GM19452 (cell line): ENCODE measurements around the gene SND1.
"Not testable (repeated sequence)": the region's sequence is repeated elsewhere in the genome, so short reads cannot be mapped to it uniquely, and the experiment has no call there.

Source experiments
- ATAC-seq: cut with Tn5 transposase; IDR thresholded peaks from one replicate; pipeline ENCODE4 v1.9.1; 2021; ENCODE audit not compliant: unreplicated experiment

SND1 gene

DNA sequence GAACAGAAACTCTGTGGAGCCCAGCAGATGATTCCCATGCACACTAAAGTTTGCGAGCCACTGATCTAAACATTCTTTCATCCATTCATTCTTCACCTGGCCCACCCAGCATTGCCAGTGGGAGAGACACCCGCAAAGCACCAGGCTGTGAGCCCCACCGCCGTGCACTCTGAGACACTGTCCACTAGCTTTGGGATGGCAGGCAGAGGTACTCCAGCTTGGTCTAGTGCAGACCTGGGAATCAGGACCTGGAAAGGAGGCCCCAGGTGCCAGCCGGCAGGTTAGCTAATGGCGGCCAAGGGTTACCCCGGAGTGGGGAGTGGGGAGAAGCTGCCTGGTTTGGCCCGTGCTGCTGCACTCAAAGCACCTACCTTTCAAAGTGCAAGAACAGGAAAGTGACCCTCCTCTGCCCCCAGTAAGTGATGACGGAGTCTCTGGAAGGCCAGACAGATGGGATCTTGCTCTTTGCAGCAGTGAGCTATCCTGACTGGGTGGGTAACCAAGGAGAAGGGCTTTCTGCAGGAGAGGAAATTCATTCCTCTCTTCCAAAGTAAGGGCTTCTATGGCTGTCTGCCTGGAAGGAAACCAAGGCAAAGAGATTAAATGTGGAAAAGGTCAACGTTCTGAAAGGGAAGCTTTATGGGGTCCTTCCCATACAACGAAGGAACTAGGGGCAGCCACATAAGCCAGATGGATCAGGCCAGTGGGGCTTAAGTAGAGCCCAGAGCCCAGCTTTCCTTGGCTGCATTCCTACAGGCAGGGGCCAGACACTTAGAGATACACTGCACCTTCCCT is 453.4 kb downstream of the SND1 start:
- no peak for ATAC-seq

DNA sequence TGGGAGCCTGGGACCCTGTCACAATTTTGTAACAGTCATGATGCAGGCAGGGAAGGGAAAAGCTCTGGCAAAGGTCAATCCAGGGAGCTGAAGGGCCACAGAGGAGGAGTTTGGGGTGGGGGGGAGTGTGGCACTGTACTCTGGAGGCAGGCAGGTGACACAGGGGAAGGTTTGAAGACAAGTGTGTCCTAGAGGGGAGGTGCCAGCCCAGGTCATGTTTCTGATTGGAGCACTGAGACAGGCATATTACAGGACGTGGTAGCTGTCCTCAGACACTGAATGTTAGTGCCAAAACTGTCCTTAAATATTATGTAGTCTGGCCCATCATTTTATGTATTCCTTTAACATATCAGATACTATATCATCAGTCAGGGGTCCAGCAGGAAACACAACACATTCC is 454.8 kb downstream of the SND1 start:
- no peak for ATAC-seq

DNA sequence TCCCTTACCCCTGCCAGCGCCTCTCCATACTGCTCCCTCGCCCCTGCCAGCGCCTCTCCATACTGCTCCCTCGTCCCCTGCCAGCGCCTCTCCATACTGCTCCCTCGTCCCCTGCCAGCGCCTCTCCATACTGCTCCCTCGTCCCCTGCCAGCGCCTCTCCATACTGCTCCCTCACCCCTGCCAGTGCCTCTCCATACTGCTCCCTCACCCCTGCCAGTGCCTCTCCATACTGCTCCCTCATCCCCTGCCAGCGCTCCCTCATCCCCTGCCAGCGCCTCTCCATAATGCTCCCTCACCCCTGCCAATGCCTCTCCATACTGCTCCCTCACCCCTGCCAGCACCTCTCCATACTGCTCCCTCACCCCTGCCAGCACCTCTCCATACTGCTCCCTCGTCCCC is 455.5 kb downstream of the SND1 start:
- ATAC-seq: not testable (repeated sequence)

DNA sequence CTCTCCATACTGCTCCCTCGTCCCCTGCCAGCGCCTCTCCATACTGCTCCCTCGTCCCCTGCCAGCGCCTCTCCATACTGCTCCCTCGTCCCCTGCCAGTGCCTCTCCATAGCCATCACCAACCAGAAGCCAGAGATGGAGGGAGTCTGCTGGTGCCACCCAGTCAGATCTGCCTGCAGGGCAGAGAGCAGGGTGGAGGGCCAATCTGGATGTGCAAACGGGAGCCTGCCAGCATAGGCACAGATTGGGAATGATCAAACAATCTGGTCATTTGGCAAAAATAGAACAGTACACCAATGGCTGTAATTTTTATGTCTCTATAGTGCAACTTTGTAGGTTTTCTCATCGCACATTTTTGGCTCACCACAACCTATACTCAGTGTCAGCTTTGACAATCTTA is 456.1 kb downstream of the SND1 start:
- ATAC-seq: no peak

DNA sequence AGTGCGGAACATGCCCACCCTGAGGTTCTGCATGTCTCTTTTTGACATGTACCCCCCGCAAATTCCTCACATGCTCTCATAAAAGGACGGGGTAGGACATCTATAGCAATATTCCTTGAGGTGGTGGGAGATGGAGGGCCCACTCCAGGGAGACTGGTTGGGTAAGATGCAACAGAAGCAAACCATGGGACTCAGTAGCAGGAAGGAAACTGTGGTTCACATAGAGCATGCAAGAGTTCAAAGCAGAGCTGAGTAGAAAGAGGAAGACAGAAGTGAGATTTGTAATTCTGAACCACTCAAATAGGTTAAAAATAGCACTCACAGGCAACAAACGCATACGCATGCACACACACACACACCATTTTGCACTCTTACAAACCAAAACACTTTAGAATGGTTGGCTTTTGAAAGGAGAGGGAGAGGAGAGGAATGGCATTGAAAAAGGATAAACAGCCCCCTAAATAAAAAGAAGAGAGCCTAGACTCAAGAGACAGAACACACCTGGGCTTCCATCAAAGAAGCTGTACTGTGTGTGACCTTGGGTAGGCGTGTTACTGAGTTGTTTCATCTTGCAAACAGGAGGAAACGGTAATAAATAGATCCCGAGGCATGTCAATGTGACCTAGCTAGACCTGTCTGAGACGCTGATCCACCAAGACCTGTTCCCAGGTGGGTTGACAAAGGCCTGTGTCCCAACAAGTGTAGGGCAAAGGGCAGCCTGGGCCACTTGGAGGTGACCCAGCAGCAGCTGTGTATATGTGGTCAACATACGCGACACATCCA is 456.8 kb downstream of the SND1 start:
- ATAC-seq: peak; percentile 87

DNA sequence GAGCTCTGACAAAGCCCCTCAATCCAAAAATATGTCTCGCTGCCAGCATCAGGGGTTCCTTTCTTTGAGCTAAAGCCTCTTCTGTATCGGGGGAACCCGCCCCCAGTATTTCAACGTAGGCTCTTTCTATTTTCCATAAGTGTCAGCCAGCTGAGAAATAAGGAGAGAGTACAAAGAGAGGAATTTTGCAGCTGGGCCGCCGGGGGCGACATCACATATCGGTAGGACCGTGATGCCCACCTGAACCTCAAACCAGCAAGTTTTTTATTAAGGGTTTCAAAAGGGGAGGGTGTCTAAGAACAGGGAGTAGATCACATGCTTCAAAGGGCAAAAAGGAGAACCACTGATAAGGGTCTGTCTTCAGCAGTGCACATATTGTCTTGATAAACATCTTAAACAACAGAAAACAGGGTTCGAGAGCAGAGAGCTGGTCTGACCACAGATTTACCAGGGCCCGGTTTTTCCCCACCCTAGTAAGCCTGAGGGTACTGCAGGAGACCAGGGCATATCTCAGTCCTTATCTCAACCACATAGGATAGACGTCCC is 457.5 kb downstream of the SND1 start:
- ATAC-seq: not testable (repeated sequence)

DNA sequence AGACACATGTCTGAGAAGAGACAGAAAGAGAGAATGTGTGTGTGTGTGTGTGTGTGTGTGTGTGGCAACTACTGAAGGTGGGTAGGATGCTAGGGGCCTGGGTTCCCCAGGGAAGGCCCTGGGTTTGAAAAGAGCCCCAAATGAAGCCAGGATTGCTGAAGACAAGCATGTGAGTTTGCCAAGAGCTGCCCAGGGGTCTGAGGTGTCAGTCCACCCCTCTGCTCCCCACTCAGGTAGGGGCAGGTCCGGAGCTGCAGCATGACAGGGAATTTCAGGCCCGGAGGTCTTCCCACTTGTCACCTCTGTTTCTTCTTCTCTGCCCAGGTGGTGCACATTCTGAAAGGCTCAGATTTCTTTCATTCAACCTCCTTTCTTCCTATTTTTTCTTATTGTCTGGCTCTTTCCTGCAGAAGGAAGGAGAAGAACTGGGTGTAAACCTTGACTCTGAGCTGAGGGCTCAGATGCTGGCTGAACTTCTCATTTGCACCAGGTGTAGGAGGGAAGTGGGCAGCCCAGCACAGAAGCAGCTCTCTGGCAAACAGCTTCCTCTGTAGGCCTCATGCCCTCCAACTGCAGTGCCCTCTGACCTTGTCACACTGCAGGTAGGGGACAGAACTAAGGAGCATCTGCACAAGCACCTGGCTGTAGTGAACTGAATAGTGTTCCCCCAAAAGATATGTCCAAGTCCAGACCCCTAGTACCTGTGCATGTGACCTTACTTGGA is 458.8 kb downstream of the SND1 start:
- no peak for ATAC-seq

DNA sequence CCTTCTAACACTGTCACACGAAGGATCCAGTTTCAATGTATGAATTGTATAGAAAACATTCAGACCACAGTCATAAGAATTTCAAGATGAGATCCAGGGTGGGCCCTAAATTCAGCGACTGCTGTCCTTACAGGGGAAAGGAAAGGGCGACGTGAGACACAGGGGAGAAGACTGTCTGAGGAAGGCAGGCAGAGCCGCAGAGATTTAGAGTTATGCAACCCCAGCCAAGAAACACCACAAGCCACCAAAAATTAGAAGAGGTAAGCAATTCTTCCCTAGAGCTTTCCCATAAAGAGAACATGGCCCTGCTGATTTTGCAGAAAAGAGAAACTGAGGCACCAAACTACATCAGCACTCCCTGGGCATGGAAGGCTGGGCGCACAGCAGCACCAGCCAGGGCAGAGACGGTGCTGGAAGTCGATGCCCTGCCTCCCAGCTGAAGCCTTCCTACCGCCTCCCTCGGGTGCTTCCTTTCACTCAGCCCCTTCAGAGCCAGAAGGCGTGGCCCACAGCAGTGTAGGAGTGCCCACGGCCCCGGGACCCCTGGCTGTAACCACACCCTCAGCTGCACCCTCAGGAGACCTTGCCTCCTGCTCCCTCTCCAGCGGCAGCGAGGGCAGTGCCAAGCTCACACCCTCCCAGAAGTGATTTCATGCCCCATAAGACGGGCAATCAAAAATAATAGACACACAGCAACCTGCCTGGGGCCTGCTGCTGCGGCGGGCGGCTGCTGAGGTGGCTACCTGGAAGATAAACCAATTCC is 460.2 kb downstream of the SND1 start:
- no peak for ATAC-seq

DNA sequence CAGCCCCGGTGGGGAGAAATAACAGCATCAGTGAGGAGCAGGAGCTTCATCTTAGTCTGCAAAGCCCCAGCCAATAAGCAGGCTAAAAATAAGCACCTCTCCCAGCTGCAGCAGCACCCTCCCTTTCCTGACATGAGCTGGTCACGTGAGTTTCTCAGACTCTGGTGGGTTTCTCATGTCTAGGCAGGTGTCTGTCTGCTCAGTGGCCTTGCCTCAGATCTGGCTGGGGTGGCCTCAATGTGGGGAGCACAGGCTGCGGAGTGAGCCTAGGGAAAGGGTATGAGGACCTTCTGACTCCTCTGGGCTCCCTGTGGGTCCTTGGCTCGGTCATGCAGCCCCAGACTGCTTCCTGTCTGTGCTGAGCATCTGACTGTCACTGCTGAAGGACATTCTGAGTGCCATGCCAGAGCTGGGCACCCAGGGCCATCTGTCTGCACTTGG is 460.8 kb downstream of the SND1 start:
- no peak for ATAC-seq

DNA sequence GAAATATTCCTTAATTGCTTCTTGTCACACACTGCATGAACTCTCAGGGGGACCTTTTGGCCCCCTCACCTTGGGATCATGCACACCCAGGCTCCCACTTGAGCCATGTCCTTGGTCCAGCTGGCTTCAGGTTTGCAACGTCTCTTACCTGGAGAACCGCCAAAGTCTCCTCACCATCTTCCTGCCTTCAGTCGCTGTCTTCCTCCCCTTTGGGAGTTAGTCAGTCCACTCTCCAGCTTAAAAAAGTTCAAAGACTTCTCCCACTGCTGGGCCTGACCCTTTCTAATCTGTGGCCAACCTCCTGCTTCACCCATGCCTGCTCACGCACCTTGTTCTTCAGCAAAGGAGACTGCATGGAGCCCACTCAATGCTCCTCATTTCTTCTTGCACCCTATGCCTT is 461.8 kb downstream of the SND1 start:
- ATAC-seq: no peak

DNA sequence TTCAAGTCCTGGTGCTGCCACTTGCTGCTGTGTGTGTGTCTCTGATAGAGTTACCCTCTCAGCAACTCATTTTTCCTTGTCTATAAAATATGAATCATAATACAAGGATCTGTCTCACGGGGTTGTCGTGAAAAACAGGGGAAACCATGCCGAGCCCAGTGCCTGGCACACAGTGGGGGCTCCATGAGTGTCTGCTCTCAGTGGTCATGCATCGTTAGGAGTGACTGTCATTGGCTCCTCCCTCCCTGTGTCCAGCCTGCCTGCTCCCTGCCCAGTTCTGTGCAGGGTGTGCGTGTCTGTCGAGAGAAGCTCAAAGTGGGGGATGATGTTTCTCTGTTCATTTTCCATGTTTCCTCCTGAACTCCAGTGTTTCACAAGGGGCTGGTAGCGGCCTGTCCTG is 462.8 kb downstream of the SND1 start:
- ATAC-seq: no peak

DNA sequence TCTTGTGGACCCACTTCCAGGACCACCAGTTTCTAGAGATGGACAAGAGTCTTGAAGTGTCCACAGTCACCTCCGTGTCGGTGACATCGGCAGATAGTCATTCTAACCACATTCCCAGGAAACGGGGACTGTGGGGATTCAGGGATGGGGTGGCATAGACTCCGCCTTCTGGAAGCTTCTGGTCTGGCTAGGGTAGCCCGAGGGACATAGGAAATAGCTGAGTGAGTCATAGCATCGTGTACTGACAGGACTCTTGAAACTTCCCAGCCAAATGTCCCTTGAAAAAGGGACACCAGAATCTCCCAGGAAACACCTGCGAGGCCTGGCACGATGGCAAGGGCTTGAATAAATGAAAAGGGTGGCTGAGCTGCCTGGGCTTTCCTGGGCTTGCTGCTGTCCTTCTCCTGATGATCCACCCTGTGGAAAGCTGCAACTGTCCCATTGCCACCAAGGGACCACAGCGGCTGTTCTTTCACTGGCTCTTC is 463.4 kb downstream of the SND1 start:
- ATAC-seq: no peak

DNA sequence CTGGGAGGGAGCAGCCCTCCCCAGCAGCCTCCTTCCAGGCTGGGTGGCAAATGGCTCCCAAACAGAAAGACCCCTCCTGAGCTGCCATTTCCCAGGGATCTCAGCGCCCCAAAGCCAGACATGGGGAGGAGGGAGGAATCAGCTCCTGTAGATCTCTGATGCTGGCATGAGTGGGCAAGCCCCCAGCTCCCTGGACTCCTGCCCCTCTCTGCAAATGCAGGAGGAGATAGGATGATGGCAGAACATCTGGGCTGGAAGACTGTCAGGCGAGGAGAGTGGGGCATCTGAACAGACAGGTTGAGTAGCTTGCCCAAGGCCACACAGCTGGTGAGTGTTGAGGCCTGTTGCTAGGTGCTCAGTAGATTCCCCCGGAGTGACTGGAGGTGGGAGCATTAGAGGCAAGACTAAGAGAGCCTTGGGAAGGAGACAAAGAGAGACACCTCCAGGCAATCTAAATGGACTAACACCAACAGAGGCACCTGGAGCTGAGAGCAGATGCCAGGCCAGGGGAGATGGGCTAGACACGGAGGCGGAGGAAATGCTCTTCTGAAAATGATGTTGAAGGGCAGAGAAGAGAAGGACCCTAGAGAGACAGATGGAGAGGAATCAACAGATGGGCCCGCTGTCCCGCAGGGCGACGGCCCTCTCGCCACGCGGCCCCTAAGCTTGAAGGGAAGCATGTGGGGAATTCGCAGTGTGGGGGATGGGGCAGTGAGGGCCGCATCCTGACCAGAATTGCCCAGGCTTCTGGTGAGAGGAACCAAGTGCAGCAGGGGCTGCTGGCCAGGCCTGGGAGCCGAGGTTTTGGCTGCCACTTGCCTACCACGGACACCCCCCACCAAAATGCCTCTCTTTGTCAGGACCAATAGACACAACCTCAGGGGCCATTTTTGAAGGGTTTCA is 464.1 kb downstream of the SND1 start:
- no peak for ATAC-seq

DNA sequence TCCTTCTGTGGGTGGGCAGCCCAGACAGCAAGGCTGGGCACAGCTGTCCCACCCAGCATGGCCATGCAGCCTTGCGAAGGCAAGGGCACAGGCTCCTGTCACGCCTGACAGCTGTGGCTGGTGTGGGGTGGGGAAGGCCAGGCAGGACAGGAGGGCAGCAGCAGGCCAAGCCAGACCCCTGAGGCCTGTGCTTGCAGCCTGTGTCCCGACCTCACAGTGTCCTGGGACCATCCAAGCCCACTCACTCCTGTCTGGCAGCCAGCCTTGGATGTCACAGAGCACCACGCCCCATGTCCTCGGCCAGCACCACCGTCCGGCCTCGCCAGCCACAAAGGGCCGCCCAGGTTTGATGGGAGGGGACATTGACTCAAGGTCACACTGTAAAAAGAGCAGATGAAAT is 464.7 kb downstream of the SND1 start:
- ATAC-seq: no peak

DNA sequence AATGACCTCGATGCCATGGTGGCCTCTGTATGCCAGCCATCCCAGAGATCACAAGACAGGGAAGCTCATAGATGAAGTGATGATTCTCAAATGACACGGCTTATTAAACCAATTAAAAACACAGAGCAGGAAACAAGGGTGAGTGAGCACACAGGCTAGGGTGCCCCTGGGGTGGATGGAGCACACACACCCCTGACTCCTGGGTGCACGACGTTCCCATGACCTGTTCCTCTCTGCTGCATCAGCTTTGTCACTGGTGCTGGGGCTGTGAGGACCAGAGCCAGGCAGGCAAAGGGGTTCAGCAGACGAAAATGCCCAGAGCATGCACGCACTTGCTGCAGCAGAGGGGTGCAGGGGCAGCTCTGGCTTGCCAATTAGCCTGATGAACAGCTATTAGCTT is 465.7 kb downstream of the SND1 start:
- ATAC-seq: no peak

DNA sequence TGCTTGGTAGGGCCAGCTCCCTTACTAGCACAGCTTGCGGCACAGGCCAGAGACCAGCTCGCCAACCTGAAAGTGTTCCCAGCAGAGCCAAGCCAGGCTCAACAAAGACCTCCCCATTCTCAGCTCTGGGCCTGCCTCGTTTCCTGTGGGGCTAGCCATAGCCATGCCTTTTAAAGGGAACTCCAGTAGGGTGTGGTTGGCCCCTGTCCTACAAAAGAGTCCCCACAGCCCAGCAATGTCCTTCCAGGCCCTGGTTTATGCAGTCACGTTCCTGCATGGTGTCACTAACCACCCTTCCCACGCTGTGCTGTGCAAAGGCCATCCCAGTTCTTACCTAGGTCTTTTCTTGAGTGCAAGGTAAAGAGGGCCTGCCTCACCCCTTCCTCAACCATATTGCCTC is 467.0 kb downstream of the SND1 start:
- ATAC-seq: no peak

DNA sequence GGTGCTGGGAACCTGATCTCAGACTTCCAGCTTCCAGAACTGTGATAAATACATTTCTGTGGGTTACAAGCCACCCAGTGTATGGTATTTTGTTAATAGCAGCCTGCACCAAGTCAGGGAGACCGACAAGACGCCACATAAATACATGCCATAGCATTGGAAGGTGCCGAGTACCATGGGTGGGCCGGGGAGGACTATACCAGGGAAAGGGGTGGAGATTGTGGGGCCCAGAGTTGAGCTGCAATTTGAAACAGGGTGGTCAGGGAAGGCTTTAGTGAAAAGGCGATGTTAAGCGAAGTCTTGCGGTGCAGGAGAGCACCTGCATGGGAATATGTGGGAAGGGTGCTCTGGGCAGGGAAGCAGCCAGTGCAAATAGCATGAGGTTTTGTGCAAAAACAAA is 468.1 kb downstream of the SND1 start:
- no peak for ATAC-seq

DNA sequence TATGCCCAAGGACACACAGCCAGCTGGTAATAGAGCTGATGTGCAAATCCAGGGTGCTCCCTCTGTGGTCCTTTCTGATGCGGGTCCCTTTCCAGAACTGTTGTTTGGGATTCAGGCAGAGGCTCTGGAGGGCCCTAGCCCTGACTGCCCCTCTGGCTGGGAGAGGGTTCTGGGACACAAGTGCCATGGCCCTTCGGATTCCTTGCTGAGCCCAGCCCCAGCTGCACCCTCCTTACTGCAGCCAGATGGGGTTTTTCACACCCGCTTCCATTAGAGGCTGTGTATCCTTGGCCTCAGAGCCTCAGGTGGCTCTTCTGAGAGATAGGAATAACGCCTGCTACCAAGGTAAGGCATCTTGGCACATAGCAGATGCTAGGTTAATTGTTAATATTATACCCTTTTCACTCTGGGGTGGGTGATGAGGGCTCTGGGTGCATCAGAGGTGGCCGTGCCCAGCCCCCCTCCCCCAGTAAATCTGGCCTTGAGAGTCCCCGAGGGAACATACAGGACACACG is 469.0 kb downstream of the SND1 start:
- no peak for ATAC-seq
